C4-2B (cell line): Measurements from ENCODE around the gene TMPRSS11A.
A peak's percentile ranks its signal among the peaks of the same experiment; 100 is the strongest.

Experiments
- H3K27ac ChIP-seq: fragments of 450-650 bp; 2 replicates; pipeline ENCODE4 v1.5.1; 2017
- ZFX ChIP-seq: fragments of 450-650 bp; IDR thresholded peaks from 2 replicates; pipeline ENCODE4 v1.6.1; 2017
- TF ChIP-seq, protein P1 (sequence below): fragments of 450-650 bp; conservative IDR thresholded peaks from 2 replicates; pipeline ENCODE4 v1.5.1; 2017; ENCODE audit warnings: mild to moderate bottlenecking

The TMPRSS11A gene

DNA sequence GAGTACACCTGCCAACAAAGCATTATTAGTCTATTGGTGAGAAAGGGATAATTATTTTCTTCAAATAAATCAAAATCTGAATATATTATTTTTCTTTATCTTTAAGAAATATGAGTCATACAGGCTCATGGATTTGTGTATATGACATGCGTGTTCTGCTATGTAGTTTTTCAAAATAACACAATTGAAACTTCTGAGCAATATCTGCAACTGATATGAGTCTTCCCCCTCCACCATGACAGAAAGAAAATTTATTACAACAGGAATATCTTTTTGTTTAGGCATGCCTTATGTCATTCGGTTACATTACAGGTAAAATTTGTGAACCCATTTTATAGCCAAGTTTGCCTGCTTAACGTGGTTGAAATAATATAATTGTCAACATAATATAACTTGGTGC lies 32.0 kb downstream of the TMPRSS11A start:
- H3K27ac ChIP-seq, result no peak overlapping the region
- TF ChIP-seq, protein P1, sequence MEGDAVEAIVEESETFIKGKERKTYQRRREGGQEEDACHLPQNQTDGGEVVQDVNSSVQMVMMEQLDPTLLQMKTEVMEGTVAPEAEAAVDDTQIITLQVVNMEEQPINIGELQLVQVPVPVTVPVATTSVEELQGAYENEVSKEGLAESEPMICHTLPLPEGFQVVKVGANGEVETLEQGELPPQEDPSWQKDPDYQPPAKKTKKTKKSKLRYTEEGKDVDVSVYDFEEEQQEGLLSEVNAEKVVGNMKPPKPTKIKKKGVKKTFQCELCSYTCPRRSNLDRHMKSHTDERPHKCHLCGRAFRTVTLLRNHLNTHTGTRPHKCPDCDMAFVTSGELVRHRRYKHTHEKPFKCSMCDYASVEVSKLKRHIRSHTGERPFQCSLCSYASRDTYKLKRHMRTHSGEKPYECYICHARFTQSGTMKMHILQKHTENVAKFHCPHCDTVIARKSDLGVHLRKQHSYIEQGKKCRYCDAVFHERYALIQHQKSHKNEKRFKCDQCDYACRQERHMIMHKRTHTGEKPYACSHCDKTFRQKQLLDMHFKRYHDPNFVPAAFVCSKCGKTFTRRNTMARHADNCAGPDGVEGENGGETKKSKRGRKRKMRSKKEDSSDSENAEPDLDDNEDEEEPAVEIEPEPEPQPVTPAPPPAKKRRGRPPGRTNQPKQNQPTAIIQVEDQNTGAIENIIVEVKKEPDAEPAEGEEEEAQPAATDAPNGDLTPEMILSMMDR, result no peak
- no peak for TF ChIP-seq ZFX

DNA sequence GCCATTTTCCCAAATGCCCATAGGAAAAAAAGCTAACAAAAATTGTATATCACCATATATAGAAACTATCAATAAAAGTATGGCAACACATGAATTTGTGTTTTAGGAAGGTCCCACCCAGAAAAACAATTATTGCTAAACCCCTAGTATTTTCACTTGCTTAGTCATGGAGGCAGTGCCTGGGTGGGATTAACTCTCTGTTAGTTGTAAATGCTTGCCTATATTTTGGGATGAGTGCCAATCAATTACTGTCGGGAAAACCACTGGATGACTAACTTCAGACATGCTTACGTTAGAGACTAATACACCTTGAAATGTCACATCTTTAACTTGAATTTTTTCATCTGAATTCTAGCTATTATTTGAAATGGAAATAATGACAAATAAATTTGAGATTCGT lies 33.9 kb downstream of the TMPRSS11A start:
- no peak overlapping the region for H3K27ac ChIP-seq

DNA sequence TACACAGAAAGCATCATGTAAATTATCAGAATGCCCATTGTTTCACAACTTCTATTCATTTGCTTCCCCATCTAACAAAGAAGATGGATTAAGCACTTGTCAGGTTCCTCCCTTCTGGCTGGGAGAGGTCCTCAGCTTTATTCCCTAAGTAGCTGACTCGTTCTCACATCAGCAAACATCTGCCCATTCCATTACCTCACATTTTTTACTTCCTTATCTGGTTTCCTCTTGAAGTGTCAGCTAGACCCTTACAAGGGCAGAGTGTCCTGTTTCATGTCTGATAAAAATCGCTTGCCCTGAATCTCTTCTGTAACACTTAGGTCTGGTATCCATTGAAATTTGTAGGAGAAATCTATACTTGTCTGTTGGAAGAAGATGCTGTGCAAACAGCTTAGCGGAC lies 34.7 kb downstream of the TMPRSS11A start:
- no peak overlapping the region for H3K27ac ChIP-seq
- TF ChIP-seq ZFX, result no peak
- TF ChIP-seq, protein P1, result no peak

More for the DNA sequence above, 33.9 kb downstream of the TMPRSS11A start:
- TF ChIP-seq, protein P1, result no peak
- no peak for TF ChIP-seq ZFX

DNA sequence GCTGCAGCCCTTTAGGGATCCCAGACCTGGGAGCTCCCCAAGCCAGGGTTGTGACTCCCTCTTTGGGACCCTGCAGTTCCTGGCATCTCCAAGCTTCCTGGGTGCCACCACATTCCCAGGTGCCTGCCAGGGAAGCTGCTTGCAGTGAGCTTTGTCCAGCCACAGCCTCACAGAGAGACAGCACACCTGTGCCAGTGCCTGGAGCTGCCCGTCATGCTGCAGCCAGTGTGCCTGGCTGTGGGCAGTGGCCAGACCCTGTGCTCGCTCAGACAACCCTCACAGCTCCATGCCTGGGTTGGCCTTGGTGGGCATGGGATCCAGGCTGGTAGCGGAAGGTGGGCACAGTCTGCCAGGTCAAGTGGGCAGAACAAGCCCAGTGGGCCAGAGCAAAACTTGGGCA lies 36.0 kb downstream of the TMPRSS11A start:
- TF ChIP-seq, protein P1, result no peak
- no peak for TF ChIP-seq ZFX
- no peak overlapping the region for H3K27ac ChIP-seq

DNA sequence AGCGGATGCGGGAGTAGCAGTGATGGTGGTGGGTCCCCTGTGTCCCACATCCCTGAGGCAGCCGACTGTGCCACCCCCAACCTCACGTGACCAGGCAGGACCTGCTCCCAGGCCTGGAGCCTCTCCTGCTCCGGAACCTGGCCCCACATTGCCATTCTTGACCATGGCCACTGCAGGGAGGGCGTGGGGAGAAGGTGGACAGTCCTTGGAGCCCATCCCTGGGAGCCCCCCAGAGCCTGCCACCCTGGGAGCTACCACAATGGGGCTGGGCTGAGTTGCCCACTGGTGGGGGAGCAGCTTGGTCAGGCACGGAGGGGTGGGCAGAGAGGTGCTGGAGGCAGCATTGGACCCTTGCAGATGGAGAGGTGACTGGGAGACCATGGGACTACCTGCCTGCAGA lies 36.8 kb downstream of the TMPRSS11A start:
- TF ChIP-seq ZFX, result no peak
- TF ChIP-seq, protein P1, result no peak
- H3K27ac ChIP-seq, result no peak overlapping the region

DNA sequence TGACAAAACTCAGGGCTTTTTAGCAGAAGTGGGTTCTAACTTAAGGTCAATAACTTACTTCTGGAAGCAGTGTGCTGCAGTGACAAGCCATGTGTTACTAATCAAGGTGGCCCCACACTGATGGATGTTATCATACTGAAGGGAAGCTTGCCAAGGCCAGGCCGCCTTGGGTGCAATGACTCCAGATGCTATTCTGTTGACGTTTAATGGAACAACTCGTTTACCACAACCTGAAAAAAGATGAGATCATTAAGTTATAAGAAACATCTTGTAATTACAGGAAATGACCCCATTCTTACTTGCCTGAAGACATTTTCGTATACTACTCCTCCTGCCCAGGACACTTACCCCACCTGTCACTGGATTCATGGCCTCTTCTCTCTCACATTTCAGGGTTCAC lies 40.6 kb downstream of the TMPRSS11A start:
- TF ChIP-seq, protein P1, result no peak
- no peak for TF ChIP-seq ZFX
- H3K27ac ChIP-seq, result no peak overlapping the region

DNA sequence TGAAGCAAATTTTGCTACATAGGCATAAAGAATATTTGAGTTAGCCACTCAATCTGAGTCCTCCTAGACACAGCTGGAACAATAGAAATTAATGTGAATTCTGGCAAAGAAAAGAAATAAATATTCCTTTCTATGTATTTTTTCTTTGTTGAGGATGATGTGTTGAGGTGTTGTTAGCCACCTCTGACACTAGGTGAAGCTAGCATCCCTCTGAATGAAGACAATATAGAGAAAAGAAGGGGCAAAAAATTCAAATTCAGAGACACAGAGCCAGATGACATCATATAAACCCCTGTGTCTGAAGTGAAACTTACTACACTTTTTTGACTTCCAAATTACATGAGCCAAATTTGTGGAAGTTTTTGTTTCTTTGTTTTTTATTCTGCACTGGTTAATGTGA lies 44.9 kb downstream of the TMPRSS11A start:
- no peak overlapping the region for H3K27ac ChIP-seq
- TF ChIP-seq ZFX, result no peak
- TF ChIP-seq, protein P1, result peak; percentile 63
